ENCODE results near the gene LGALS9. TPM values are rescaled to one million over a fixed set of nuclear protein-coding genes. Genes with fewer than 3 reads are reported as not detected.
A peak's percentile ranks its signal among the peaks of the same experiment; 100 is the strongest.

The LGALS9 gene
- total RNA-seq, 2 experiments from 2014 or later = 160 to 173 TPM

GRCh38 chr17:27603880-27604794 lies 26.9 kb upstream of the LGALS9 start:
- CTCF ChIA-PET = interaction anchor here (0.7 to 16.7 kb wide), 15 partner anchors 9 to 367 kb away, joined by 3 to 281 read pairs (median 8); partner anchors contain the start of gene KSR1
- DNase-seq (no peak), ATAC-seq (no peak)
- H3K4me3 Mint-ChIP-seq = no peak overlapping the region
- H3K4me1 Mint-ChIP-seq (ENCODE audit: low read depth) = peaks cover 16% of the 10 kb centered on the region
- peaks cover 28% of the 10 kb centered on the region for H3K36me3 Mint-ChIP-seq (ENCODE audit: low read depth)
- POLR2A ChIA-PET = interaction anchor here (1.1 kb wide), 1 partner anchor 45 kb away, joined by 3 read pairs; no protein-coding TSS in a partner anchor
- H3K27ac Mint-ChIP-seq = no peak overlapping the region
- no peaks in the 10 kb centered on the region for H3K9me3 Mint-ChIP-seq (ENCODE audit: insufficient read depth)
- H3K27me3 Mint-ChIP-seq (ENCODE audit: low read depth) = no peaks in the 10 kb centered on the region

- POLR2A ChIA-PET = interaction anchor here (0.5 kb wide), 1 partner anchor 15 kb away, joined by 3 read pairs; no protein-coding TSS in a partner anchor
- Mint-ChIP-seq H3K36me3 (ENCODE audit: low read depth) (peaks cover 27% of the 10 kb centered on the region), H3K9me3 (ENCODE audit: insufficient read depth) (no peaks in the 10 kb centered on the region), H3K27ac (no peak overlapping the region), H3K27me3 (ENCODE audit: low read depth) (no peaks in the 10 kb centered on the region), H3K4me1 (ENCODE audit: low read depth) (peaks cover 16% of the 10 kb centered on the region), H3K4me3 (no peak overlapping the region)
- no peak for DNase-seq
- CTCF ChIA-PET = interaction anchor here (1.7 to 16.7 kb wide), 2 partner anchors 16 to 48 kb away, joined by 4 to 281 read pairs; no protein-coding TSS in a partner anchor
- ATAC-seq = no peak
These were observed 25.6 kb upstream of the LGALS9 start for GRCh38 chr17:27605409-27605808.

- ATAC-seq = no peak
- ChIA-PET CTCF (interaction anchor here (1.0 to 16.7 kb wide), 4 partner anchors 8 to 254 kb away, joined by 3 to 281 read pairs (median 14); no protein-coding TSS in a partner anchor), POLR2A (interaction anchor here (1.1 to 1.2 kb wide), 2 partner anchors 25 to 40 kb away, joined by 3 read pairs; no protein-coding TSS in a partner anchor)
- Mint-ChIP-seq H3K4me1 (ENCODE audit: low read depth) (peaks cover 8% of the 10 kb centered on the region), H3K36me3 (ENCODE audit: low read depth) (peaks cover 27% of the 10 kb centered on the region), H3K4me3 (no peak overlapping the region), H3K27me3 (ENCODE audit: low read depth) (no peaks in the 10 kb centered on the region), H3K27ac (no peak overlapping the region), H3K9me3 (ENCODE audit: insufficient read depth) (no peaks in the 10 kb centered on the region)
- DNase-seq = no peak
These were observed 23.4 kb upstream of the LGALS9 start for GRCh38 chr17:27607521-27608091.

GRCh38 chr17:27608328-27609230 lies 22.4 kb upstream of the LGALS9 start:
- ChIA-PET POLR2A (interaction anchor here (1.2 to 2.0 kb wide), 2 partner anchors 24 to 42 kb away, joined by 3 to 13 read pairs; no protein-coding TSS in a partner anchor), CTCF (interaction anchor here (1.3 to 16.7 kb wide), 5 partner anchors 9 to 271 kb away, joined by 3 to 281 read pairs (median 6); no protein-coding TSS in a partner anchor)
- no peak for DNase-seq
- no peak for ATAC-seq
- Mint-ChIP-seq H3K9me3 (ENCODE audit: insufficient read depth) (no peaks in the 10 kb centered on the region), H3K27me3 (ENCODE audit: low read depth) (no peaks in the 10 kb centered on the region), H3K27ac (no peak overlapping the region), H3K4me1 (ENCODE audit: low read depth) (peaks cover 2% of the 10 kb centered on the region), H3K4me3 (no peak overlapping the region), H3K36me3 (ENCODE audit: low read depth) (peaks cover 29% of the 10 kb centered on the region)

- DNase-seq (peak; percentile 53), ATAC-seq (peak; percentile 67)
- Mint-ChIP-seq H3K9me3 (ENCODE audit: insufficient read depth) (no peaks in the 10 kb centered on the region), H3K4me3 (no peak overlapping the region), H3K36me3 (ENCODE audit: low read depth) (peaks cover 29% of the 10 kb centered on the region), H3K27me3 (ENCODE audit: low read depth) (no peaks in the 10 kb centered on the region), H3K4me1 (ENCODE audit: low read depth) (peaks cover 2% of the 10 kb centered on the region), H3K27ac (no peak overlapping the region)
- ChIA-PET CTCF (interaction anchor here (0.5 to 16.7 kb wide), 12 partner anchors 9 to 270 kb away, joined by 3 to 281 read pairs (median 4); no protein-coding TSS in a partner anchor), POLR2A (interaction anchor here (1.2 to 2.0 kb wide), 2 partner anchors 12 to 41 kb away, joined by 5 to 13 read pairs; no protein-coding TSS in a partner anchor)
These were observed 21.2 kb upstream of the LGALS9 start for GRCh38 chr17:27609611-27610303.

GRCh38 chr17:27610304-27610677 lies 20.7 kb upstream of the LGALS9 start:
- ChIA-PET POLR2A (interaction anchor here (1.2 kb wide), 1 partner anchor 12 kb away, joined by 5 read pairs; no protein-coding TSS in a partner anchor), CTCF (interaction anchor here (0.5 to 16.7 kb wide), 11 partner anchors 8 to 270 kb away, joined by 3 to 281 read pairs (median 4); no protein-coding TSS in a partner anchor)
- peaks cover 30% of the 10 kb centered on the region for H3K36me3 Mint-ChIP-seq (ENCODE audit: low read depth)
- no peak overlapping the region for H3K27ac Mint-ChIP-seq
- no peaks in the 10 kb centered on the region for H3K9me3 Mint-ChIP-seq (ENCODE audit: insufficient read depth)
- H3K27me3 Mint-ChIP-seq (ENCODE audit: low read depth) = no peaks in the 10 kb centered on the region
- no peak for ATAC-seq
- no peak for DNase-seq
- H3K4me3 Mint-ChIP-seq = no peak overlapping the region
- H3K4me1 Mint-ChIP-seq (ENCODE audit: low read depth) = peaks cover 2% of the 10 kb centered on the region

GRCh38 chr17:27612160-27612770 lies 18.7 kb upstream of the LGALS9 start:
- Mint-ChIP-seq H3K27me3 (ENCODE audit: low read depth) (no peaks in the 10 kb centered on the region), H3K4me1 (ENCODE audit: low read depth) (peaks cover 19% of the 10 kb centered on the region), H3K9me3 (ENCODE audit: insufficient read depth) (no peaks in the 10 kb centered on the region), H3K27ac (no peak overlapping the region), H3K4me3 (no peak overlapping the region), H3K36me3 (ENCODE audit: low read depth) (peaks cover 37% of the 10 kb centered on the region)
- ChIA-PET POLR2A (no interaction called here), CTCF (interaction anchor here (1.0 to 16.7 kb wide), 5 partner anchors 9 to 265 kb away, joined by 3 to 281 read pairs (median 8); no protein-coding TSS in a partner anchor)
- no peak for DNase-seq
- ATAC-seq = no peak

GRCh38 chr17:27613433-27613832 lies 17.6 kb upstream of the LGALS9 start:
- H3K36me3 Mint-ChIP-seq (ENCODE audit: low read depth) = peaks cover 40% of the 10 kb centered on the region
- no peak overlapping the region for H3K4me3 Mint-ChIP-seq
- no peak overlapping the region for H3K27ac Mint-ChIP-seq
- CTCF ChIA-PET = interaction anchor here (1.0 to 16.7 kb wide), 7 partner anchors 10 to 376 kb away, joined by 3 to 281 read pairs (median 3); no protein-coding TSS in a partner anchor
- ATAC-seq (no peak), DNase-seq (no peak)
- H3K4me1 Mint-ChIP-seq (ENCODE audit: low read depth) = peaks cover 19% of the 10 kb centered on the region
- POLR2A ChIA-PET = interaction anchor here (0.9 kb wide), 1 partner anchor 319 kb away, joined by 4 read pairs; the partner anchor contains the start of gene WSB1
- H3K27me3 Mint-ChIP-seq (ENCODE audit: low read depth) = no peaks in the 10 kb centered on the region
- H3K9me3 Mint-ChIP-seq (ENCODE audit: insufficient read depth) = no peaks in the 10 kb centered on the region

GRCh38 chr17:27615121-27615520 lies 15.9 kb upstream of the LGALS9 start:
- POLR2A ChIA-PET = interaction anchor here (0.5 kb wide), 1 partner anchor 29 kb away, joined by 3 read pairs; no protein-coding TSS in a partner anchor

GRCh38 chr17:27616414-27616813 lies 14.6 kb upstream of the LGALS9 start:
- POLR2A ChIA-PET = interaction anchor here (0.6 kb wide), 1 partner anchor 47 kb away, joined by 3 read pairs; no protein-coding TSS in a partner anchor
- Mint-ChIP-seq H3K4me1 (ENCODE audit: low read depth) (peaks cover 34% of the 10 kb centered on the region), H3K27ac (no peak overlapping the region), H3K9me3 (ENCODE audit: insufficient read depth) (no peaks in the 10 kb centered on the region), H3K36me3 (ENCODE audit: low read depth) (peaks cover 45% of the 10 kb centered on the region), H3K4me3 (no peak overlapping the region), H3K27me3 (ENCODE audit: low read depth) (no peaks in the 10 kb centered on the region)
- CTCF ChIA-PET = interaction anchor here (0.7 to 2.7 kb wide), 5 partner anchors 9 to 38 kb away, joined by 3 to 8 read pairs (median 7); no protein-coding TSS in a partner anchor
- ATAC-seq (peak; percentile 42), DNase-seq (no peak)

More at GRCh38 chr17:27615121-27615520, 15.9 kb upstream of the LGALS9 start:
- no peak for ATAC-seq
- H3K36me3 Mint-ChIP-seq (ENCODE audit: low read depth) = peaks cover 41% of the 10 kb centered on the region
- H3K9me3 Mint-ChIP-seq (ENCODE audit: insufficient read depth) = no peaks in the 10 kb centered on the region
- H3K4me1 Mint-ChIP-seq (ENCODE audit: low read depth) = peaks cover 21% of the 10 kb centered on the region
- CTCF ChIA-PET = interaction anchor here (0.6 to 16.7 kb wide), 5 partner anchors 10 to 379 kb away, joined by 3 to 281 read pairs (median 7); no protein-coding TSS in a partner anchor
- H3K4me3 Mint-ChIP-seq = no peak overlapping the region
- H3K27me3 Mint-ChIP-seq (ENCODE audit: low read depth) = no peaks in the 10 kb centered on the region
- DNase-seq = no peak
- H3K27ac Mint-ChIP-seq = no peak overlapping the region

Data from activated CD8-positive, alpha-beta T cell treated with anti-CD3 and anti-CD28 coated beads, Interleukin-2, amount 10 ng/mL, durations not matched to agents 7 days and 5 days (primary cell).